H1 (cell line): ENCODE measurements around the gene CD300LB. TPM values are rescaled to one million over a fixed set of nuclear protein-coding genes. Genes with fewer than 3 reads are reported as not detected.

Source experiments
- CTCF ChIA-PET: fragments of 300-600 bp; sonication (Branson Sonifier 250); formaldehyde crosslinking; loops from one replicate; lab custom pipeline; 2021; ENCODE audit not compliant: partially characterized antibody; lab: Charles Lee
- POLR2A ChIA-PET: fragments of 300-600 bp; sonication (Branson Sonifier 250); formaldehyde crosslinking; loops from one replicate; lab custom pipeline; 2021; ENCODE audit warnings: inconsistent platforms; ENCODE audit not compliant: partially characterized antibody; lab: Charles Lee
- DNase-seq, 2 experiments: peaks; one replicate each; pipeline versions ENCODE4 v3.0.0 to v3.0.0-alpha.2; 2010 to 2022; ENCODE audit warnings: low spot score in 2 of 2, low read depth in 1 of 2, mixed read lengths in 1 of 2
- FAIRE-seq: peaks from 2 replicates; lab custom pipeline; 2011; peaks lifted over from hg19 to GRCh38; lab: Jason Lieb, UNC
- H2AFZ ChIP-seq: 2 replicates; pipeline ENCODE4 v1.8.1; 2012; ENCODE audit warnings: low read length, inconsistent platforms
- H2AK5ac ChIP-seq: 2 replicates; pipeline ENCODE4 v1.6.1; 2013; ENCODE audit warnings: low read depth, low read length
- H2BK120ac ChIP-seq: replicated peaks from 2 replicates; pipeline ENCODE3; 2013; ENCODE audit warnings: low read depth, low read length, inconsistent platforms
- H2BK12ac ChIP-seq: 2 replicates; pipeline ENCODE4 v1.6.1; 2013; ENCODE audit warnings: low read depth, low read length
- H2BK15ac ChIP-seq: 2 replicates; pipeline ENCODE4 v1.6.1; 2013; ENCODE audit warnings: low read length
- H2BK20ac ChIP-seq: 2 replicates; pipeline ENCODE4 v1.6.1; 2013; ENCODE audit warnings: low read length
- H2BK5ac ChIP-seq: 2 replicates; pipeline ENCODE4 v1.6.1; 2013; ENCODE audit warnings: low read depth, low read length
- H3K14ac ChIP-seq: 2 replicates; pipeline ENCODE4 v1.6.1; 2013; ENCODE audit warnings: inconsistent platforms; ENCODE audit not compliant: insufficient read length
- H3K18ac ChIP-seq: 2 replicates; pipeline ENCODE4 v1.6.1; 2013; ENCODE audit warnings: low read length; ENCODE audit errors: extremely low read depth
- H3K23ac ChIP-seq: 2 replicates; pipeline ENCODE4 v1.6.1; 2013; ENCODE audit warnings: inconsistent platforms; ENCODE audit not compliant: insufficient read length
- H3K23me2 ChIP-seq: 2 replicates; pipeline ENCODE4 v1.6.1; 2013; ENCODE audit warnings: low read depth, low read length
- H3K27ac ChIP-seq: 2 replicates; pipeline ENCODE4 v1.6.1; 2011; ENCODE audit warnings: low read depth, low read length, inconsistent platforms
- H3K27me3 ChIP-seq, 4 experiments: replicated peaks in 1 of 4; 1 replicate in 1 of 4; 2 replicates in 3 of 4; pipeline versions ENCODE4 v1.6.1 to v1.8.1; 2011 to 2013; ENCODE audit warnings: low read length in 3 of 4, mild to moderate bottlenecking in 3 of 4, inconsistent platforms in 2 of 4, mixed read lengths in 2 of 4, moderate library complexity in 1 of 4; ENCODE audit not compliant: control insufficient read depth in 3 of 4, insufficient read depth in 3 of 4; ENCODE audit errors: extremely low read depth in 1 of 4
- H3K36me3 ChIP-seq, 4 experiments: 2 replicates each; pipeline versions ENCODE4 v1.6.1 to v1.8.1; 2011 to 2013; ENCODE audit warnings: mild to moderate bottlenecking in 4 of 4, low read length in 3 of 4, moderate library complexity in 2 of 4, control low read depth in 1 of 4, inconsistent platforms in 1 of 4; ENCODE audit not compliant: insufficient read depth in 4 of 4, control insufficient read depth in 2 of 4
- H3K4ac ChIP-seq: replicated peaks from 2 replicates; pipeline ENCODE3; 2013; ENCODE audit warnings: low read length, low read depth, mixed read lengths, inconsistent platforms; ENCODE audit not compliant: insufficient read length
- H3K4me1 ChIP-seq, 4 experiments: replicated peaks in 1 of 4; 1 replicate in 1 of 4; 2 replicates in 3 of 4; pipeline versions ENCODE4 v1.6.1 to v1.8.1; 2011 to 2013; ENCODE audit warnings: low read length in 3 of 4, inconsistent platforms in 2 of 4, mixed read lengths in 1 of 4; ENCODE audit not compliant: insufficient read depth in 4 of 4, control insufficient read depth in 3 of 4
- H3K4me2 ChIP-seq, 2 experiments: 2 replicates each; pipeline versions ENCODE4 v1.6.1 to v1.8.1; 2011 to 2013; ENCODE audit warnings: low read depth in 2 of 2, low read length in 2 of 2, control low read depth in 1 of 2, inconsistent platforms in 1 of 2, mild to moderate bottlenecking in 1 of 2; ENCODE audit not compliant: insufficient read depth in 1 of 2
- H3K4me3 ChIP-seq, 4 experiments: fragments of 200-600, 300-600 bp in 1 of 4; sonication (generic), shearing (Covaris generic), sonication (Bioruptor Twin) in 1 of 4; 2 replicates each; pipeline versions ENCODE4 v1.5.1 to v1.8.1; 2011 to 2016; ENCODE audit warnings: low read length in 4 of 4, low read depth in 3 of 4, control low read depth in 2 of 4, inconsistent platforms in 2 of 4, mild to moderate bottlenecking in 2 of 4, mixed read lengths in 1 of 4, moderate library complexity in 1 of 4; ENCODE audit not compliant: insufficient read depth in 2 of 4; ENCODE audit errors: extremely low read depth in 1 of 4
- H3K56ac ChIP-seq: replicated peaks from 2 replicates; pipeline ENCODE3; 2013; ENCODE audit warnings: low read depth, mild to moderate bottlenecking, mixed read lengths, low read length, inconsistent platforms; ENCODE audit not compliant: insufficient read length
- H3K79me1 ChIP-seq: 2 replicates; pipeline ENCODE4 v1.6.1; 2013; ENCODE audit warnings: low read depth, low read length, control low read depth
- H3K79me2 ChIP-seq, 2 experiments: 2 replicates each; pipeline versions ENCODE4 v1.6.1 to v1.8.1; 2012 to 2013; ENCODE audit warnings: low read length in 2 of 2, mild to moderate bottlenecking in 2 of 2, inconsistent platforms in 1 of 2; ENCODE audit not compliant: insufficient read depth in 2 of 2, control insufficient read depth in 1 of 2
- H3K9ac ChIP-seq, 4 experiments: replicated peaks in 1 of 4; 1 replicate in 1 of 4; 2 replicates in 3 of 4; pipeline versions ENCODE4 v1.6.1 to v1.8.1; 2011 to 2013; ENCODE audit warnings: low read depth in 3 of 4, low read length in 3 of 4, control low read depth in 2 of 4, mild to moderate bottlenecking in 2 of 4, moderate library complexity in 2 of 4, inconsistent platforms in 1 of 4; ENCODE audit errors: extremely low read depth in 1 of 4
- H3K9me3 ChIP-seq, 2 experiments: 2 replicates each; pipeline versions ENCODE4 v1.6.1 to v1.8.1; 2012 to 2013; ENCODE audit warnings: mild to moderate bottlenecking in 2 of 2, moderate library complexity in 2 of 2, control low read depth in 1 of 2, inconsistent platforms in 1 of 2, low read depth in 1 of 2, low read length in 1 of 2, mixed read lengths in 1 of 2; ENCODE audit not compliant: insufficient read depth in 2 of 2
- H4K20me1 ChIP-seq, 2 experiments: replicated peaks in 1 of 2; 2 replicates each; pipeline versions ENCODE3 to v1.8.1; 2011 to 2013; ENCODE audit warnings: inconsistent platforms in 2 of 2, low read length in 2 of 2, mild to moderate bottlenecking in 1 of 2; ENCODE audit not compliant: insufficient read depth in 2 of 2, control insufficient read depth in 1 of 2
- H4K5ac ChIP-seq: 2 replicates; pipeline ENCODE4 v1.6.1; 2013; ENCODE audit warnings: low read length, low read depth, mixed read lengths, inconsistent platforms; ENCODE audit not compliant: insufficient read length
- H4K8ac ChIP-seq: 2 replicates; pipeline ENCODE4 v1.8.0; 2013; ENCODE audit warnings: mild to moderate bottlenecking, moderate library complexity, low read length, inconsistent platforms; ENCODE audit not compliant: insufficient read depth; ENCODE audit errors: extremely low read depth
- H4K91ac ChIP-seq: replicated peaks from 2 replicates; pipeline ENCODE3; 2013; ENCODE audit warnings: low read length, mixed read lengths, inconsistent platforms; ENCODE audit not compliant: insufficient read length
- MAFK ChIP-seq: IDR thresholded peaks from 2 replicates; pipeline ENCODE4 v1.6.1; 2012; ENCODE audit warnings: low read depth, mild to moderate bottlenecking, improper control_type of control experiment, low read length
- WGBS, 2 experiments: shearing (Covaris generic) in 1 of 2; methylation state at CpG; one replicate each; pipeline versions ENCODE4 v1.1.6 to v1.1.7; 2013 to 2015; ENCODE audit warnings: low lambda C conversion rate in 2 of 2, mixed read lengths in 2 of 2, inconsistent platforms in 1 of 2, low coverage in 1 of 2, missing lambda C conversion rate in 1 of 2; ENCODE audit not compliant: insufficient replicate concordance in 2 of 2, insufficient coverage in 1 of 2, insufficient read length in 1 of 2; ENCODE audit errors: extremely low coverage in 1 of 2, missing lambda C conversion rate in 1 of 2; 5-methylcytosine and 5-hydroxymethylcytosine counted together
- polyA plus RNA-seq, 7 experiments: library from polyadenylated mRNA; depleted of rRNA in 3 of 7; stranded (reverse) in 5 of 7; unstranded in 2 of 7; fragments of >200 nt in 5 of 7; fragments of 200-250 nt in 2 of 7; gene quantifications; 1 replicate in 5 of 7; 2 replicates in 1 of 7; 4 replicates in 1 of 7; pipeline versions ENCODE4 v1.2.1 to v1.2.3, GENCODE V29; 2011 to 2013; ENCODE audit warnings: missing spikeins in 2 of 7, mixed read lengths in 2 of 7
- total RNA-seq: library from RNA; stranded (reverse); fragmentation: NEBNext Ultra II Directional; extraction: Animal tissue kit (Norgen Biotek cat#: 25700); gene quantifications from 2 replicates; pipeline ENCODE4 v1.2.1, GENCODE V29; 2021
- TF ChIP-seq, protein P1 (sequence below): IDR thresholded peaks from 2 replicates; pipeline ENCODE4 v1.6.1; 2012; ENCODE audit warnings: low read length, inconsistent platforms

CD300LB gene
- total and polyA plus RNA-seq, 2 of the 8 experiments (the other 6 are each of a cell fraction or from before 2014, with no cell fraction given): not detected

- Histone ChIP-seq H3K23me2 (no peaks in the 10 kb centered on the region), H3K4ac (no peak overlapping the region), H4K5ac (no peak overlapping the region), H3K79me2 (no peaks in the 10 kb centered on the region), H2AK5ac (no peak overlapping the region), H4K20me1 (peaks cover 0 to 2% of the 10 kb centered on the region in 2 experiments), H2AFZ (no peak overlapping the region), H2BK20ac (no peak overlapping the region), H4K8ac (no peak overlapping the region), H2BK120ac (no peak overlapping the region), H3K36me3 (no peaks in the 10 kb centered on the region), H3K27me3 (peaks cover 0 to 2% (median 0%) of the 10 kb centered on the region in 4 experiments; a peak in 1 of 7 replicates), H4K91ac (no peak overlapping the region), H3K79me1 (no peaks in the 10 kb centered on the region), H3K56ac (no peak overlapping the region), H2BK15ac (no peak overlapping the region), H3K18ac (no peak overlapping the region), H3K4me2 (no peak overlapping the region), H3K9ac (no peak overlapping the region), H2BK5ac (no peak overlapping the region), H3K27ac (no peak overlapping the region), H3K9me3 (peaks cover 15 to 18% of the 10 kb centered on the region in 2 experiments), H2BK12ac (no peak overlapping the region), H3K4me3 (no peak overlapping the region), H3K23ac (no peak overlapping the region), H3K4me1 (no peaks in the 10 kb centered on the region), H3K14ac (no peak overlapping the region)
- 0 out of 2 replicates have a peak, but pooled peaks have one; percentile 23 for TF ChIP-seq MAFK
- TF ChIP-seq, protein P1, sequence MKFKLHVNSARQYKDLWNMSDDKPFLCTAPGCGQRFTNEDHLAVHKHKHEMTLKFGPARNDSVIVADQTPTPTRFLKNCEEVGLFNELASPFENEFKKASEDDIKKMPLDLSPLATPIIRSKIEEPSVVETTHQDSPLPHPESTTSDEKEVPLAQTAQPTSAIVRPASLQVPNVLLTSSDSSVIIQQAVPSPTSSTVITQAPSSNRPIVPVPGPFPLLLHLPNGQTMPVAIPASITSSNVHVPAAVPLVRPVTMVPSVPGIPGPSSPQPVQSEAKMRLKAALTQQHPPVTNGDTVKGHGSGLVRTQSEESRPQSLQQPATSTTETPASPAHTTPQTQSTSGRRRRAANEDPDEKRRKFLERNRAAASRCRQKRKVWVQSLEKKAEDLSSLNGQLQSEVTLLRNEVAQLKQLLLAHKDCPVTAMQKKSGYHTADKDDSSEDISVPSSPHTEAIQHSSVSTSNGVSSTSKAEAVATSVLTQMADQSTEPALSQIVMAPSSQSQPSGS: no peak
- DNase-seq (no peak), FAIRE-seq (no peak)
- 84% methylated on average over 7 of the region's 7 CpGs; no CpG with 5 or more reads in 1 of the 2 experiments for WGBS, 2 experiments
- ChIA-PET POLR2A (no interaction called here), CTCF (interaction anchor here (1.0 to 4.0 kb wide), 3 partner anchors 11 to 176 kb away, joined by 3 to 21 read pairs (median 4); partner anchors contain the start of gene CD300H)
Measured at GRCh38 chr17:74555427-74555940, 24.2 kb upstream of the CD300LB start.
